ENCODE data around the gene SH3RF3.

- TF ChIP-seq CTCF (IDR thresholded peaks at IDR 0.05) (no peak), POLR2AphosphoS5 (IDR thresholded peaks at IDR 0.05) (no peak)
Observed at GRCh38 chr2:109178968-109179367, 50.0 kb downstream of the SH3RF3 start.
